Effector memory CD8-positive, alpha-beta T cell (primary cell): ENCODE measurements around the gene CCDC149.

Experiments
- ATAC-seq: fragments of 150-1000 bp; cut with Tn5 transposase; replicated peaks from 2 replicates; pipeline ENCODE4 v1.10.0; 2021; ENCODE audit warnings: mild to moderate bottlenecking, moderate library complexity
- DNase-seq, 3 experiments: peaks; one replicate each; pipeline ENCODE4 v3.0.0; 2021
- H3K27ac Mint-ChIP-seq, 2 donors: one replicate each; pipeline ENCODE4 v1.8.0; 2022; ENCODE audit warnings: mild to moderate bottlenecking in 2 of 2, mixed read lengths in 2 of 2, moderate library complexity in 2 of 2
- H3K27me3 Mint-ChIP-seq, 2 donors: one replicate each; pipeline ENCODE4 v1.8.0; 2022; ENCODE audit warnings: mixed read lengths in 2 of 2
- H3K36me3 Mint-ChIP-seq: one replicate; pipeline ENCODE4 v1.8.0; 2022; ENCODE audit warnings: mild to moderate bottlenecking, moderate library complexity, mixed read lengths; ENCODE audit not compliant: insufficient read depth
- H3K4me1 Mint-ChIP-seq, 2 donors: one replicate each; pipeline ENCODE4 v1.8.0; 2022; ENCODE audit warnings: low read depth in 2 of 2, mixed read lengths in 2 of 2
- H3K4me3 Mint-ChIP-seq, 2 donors: one replicate each; pipeline ENCODE4 v1.8.0; 2022; ENCODE audit warnings: mild to moderate bottlenecking in 2 of 2, mixed read lengths in 2 of 2, moderate library complexity in 2 of 2
- H3K9me3 Mint-ChIP-seq, 2 donors: one replicate each; pipeline ENCODE4 v1.8.0; 2022; ENCODE audit warnings: mixed read lengths in 2 of 2
- total RNA-seq, 9 experiments: gene quantifications; one replicate each; lab custom pipeline; 2026; lab: John Stamatoyannopoulos, UW

CCDC149 gene
- total RNA-seq = 0 to 0.12 (median 0) reads per million in 9 experiments

GRCh38 chr4:24912252-24913118 lies at the start of gene CCDC149:
Gene CCDC149, minus strand, starts transcription at chr4:24913042. Its CDS starts 178 bp downstream, at chr4:24912864.
- Mint-ChIP-seq H3K9me3 (peaks cover 5 to 11% of the 10 kb centered on the region in 2 donors), H3K27me3 (peaks cover 38 to 67% of the 10 kb centered on the region in 2 donors), H3K4me1 (peaks cover 0 to 1% of the 10 kb centered on the region in 2 donors), H3K27ac (no peak within 1 kb of the TSS), H3K4me3 (no peak within 1 kb of the TSS), H3K36me3 (no peaks in the 10 kb centered on the region)
- ATAC-seq (no peak), DNase-seq (no peak)

- Mint-ChIP-seq H3K9me3 (peaks cover 0 to 2% of the 10 kb centered on the region in 2 donors), H3K36me3 (no peaks in the 10 kb centered on the region), H3K4me3 (no peak overlapping the region), H3K4me1 (no peaks in the 10 kb centered on the region), H3K27me3 (peaks cover 0 to 12% of the 10 kb centered on the region in 2 donors), H3K27ac (no peak overlapping the region)
- no peak for ATAC-seq
- DNase-seq = no peak
Measured at GRCh38 chr4:24957886-24958285, 45.0 kb upstream of the CCDC149 start.

- Mint-ChIP-seq H3K4me1 (no peaks in the 10 kb centered on the region), H3K9me3 (peaks cover 0 to 4% of the 10 kb centered on the region in 2 donors), H3K4me3 (no peak overlapping the region), H3K27me3 (peaks cover 0 to 12% of the 10 kb centered on the region in 2 donors), H3K36me3 (no peaks in the 10 kb centered on the region), H3K27ac (no peak overlapping the region)
- ATAC-seq (no peak), DNase-seq (no peak)
Measured at GRCh38 chr4:24956763-24957162, 43.9 kb upstream of the CCDC149 start.

GRCh38 chr4:24956091-24956490 lies 43.2 kb upstream of the CCDC149 start:
- Mint-ChIP-seq H3K4me3 (no peak overlapping the region), H3K27me3 (peaks cover 0 to 12% of the 10 kb centered on the region in 2 donors), H3K9me3 (peaks cover 0 to 4% of the 10 kb centered on the region in 2 donors), H3K36me3 (no peaks in the 10 kb centered on the region), H3K27ac (no peak overlapping the region), H3K4me1 (no peaks in the 10 kb centered on the region)
- no peak for ATAC-seq
- no peak for DNase-seq

GRCh38 chr4:24952667-24953066 lies 39.8 kb upstream of the CCDC149 start:
- Mint-ChIP-seq H3K4me1 (no peaks in the 10 kb centered on the region), H3K9me3 (peaks cover 0 to 4% of the 10 kb centered on the region in 2 donors), H3K36me3 (no peaks in the 10 kb centered on the region), H3K27me3 (peaks cover 3 to 15% of the 10 kb centered on the region in 2 donors), H3K27ac (no peak overlapping the region), H3K4me3 (no peak overlapping the region)
- ATAC-seq (no peak), DNase-seq (no peak)

- DNase-seq (no peak), ATAC-seq (no peak)
- peaks cover 0 to 15% of the 10 kb centered on the region in 2 donors for H3K27me3 Mint-ChIP-seq
- H3K4me1 Mint-ChIP-seq = no peaks in the 10 kb centered on the region
- peaks cover 0 to 4% of the 10 kb centered on the region in 2 donors for H3K9me3 Mint-ChIP-seq
- no peak overlapping the region for H3K4me3 Mint-ChIP-seq
- no peak overlapping the region for H3K27ac Mint-ChIP-seq
- H3K36me3 Mint-ChIP-seq = no peaks in the 10 kb centered on the region
Measured at GRCh38 chr4:24949970-24950369, 37.1 kb upstream of the CCDC149 start.

GRCh38 chr4:24937917-24938281 lies 25.1 kb upstream of the CCDC149 start:
- peaks cover 16 to 29% of the 10 kb centered on the region in 2 donors for H3K9me3 Mint-ChIP-seq
- H3K4me3 Mint-ChIP-seq = no peak overlapping the region
- H3K27me3 Mint-ChIP-seq = peaks cover 13 to 17% of the 10 kb centered on the region in 2 donors
- ATAC-seq (no peak), DNase-seq (no peak)
- no peaks in the 10 kb centered on the region for H3K4me1 Mint-ChIP-seq
- no peak overlapping the region for H3K27ac Mint-ChIP-seq
- H3K36me3 Mint-ChIP-seq = no peaks in the 10 kb centered on the region

GRCh38 chr4:24937176-24937916 lies 24.5 kb upstream of the CCDC149 start:
- peaks cover 13 to 17% of the 10 kb centered on the region in 2 donors for H3K27me3 Mint-ChIP-seq
- peaks cover 16 to 29% of the 10 kb centered on the region in 2 donors for H3K9me3 Mint-ChIP-seq
- H3K27ac Mint-ChIP-seq = no peak overlapping the region
- H3K4me1 Mint-ChIP-seq = no peaks in the 10 kb centered on the region
- no peak for ATAC-seq
- H3K36me3 Mint-ChIP-seq = no peaks in the 10 kb centered on the region
- no peak overlapping the region for H3K4me3 Mint-ChIP-seq
- DNase-seq = no peak

- DNase-seq (no peak), ATAC-seq (no peak)
- peaks cover 13 to 17% of the 10 kb centered on the region in 2 donors for H3K27me3 Mint-ChIP-seq
- H3K9me3 Mint-ChIP-seq = peaks cover 15 to 29% of the 10 kb centered on the region in 2 donors
- H3K27ac Mint-ChIP-seq = no peak overlapping the region
- H3K4me1 Mint-ChIP-seq = no peaks in the 10 kb centered on the region
- no peak overlapping the region for H3K4me3 Mint-ChIP-seq
- H3K36me3 Mint-ChIP-seq = no peaks in the 10 kb centered on the region
Measured at GRCh38 chr4:24935856-24936255, 23.0 kb upstream of the CCDC149 start.

GRCh38 chr4:24934311-24934710 lies 21.5 kb upstream of the CCDC149 start:
- H3K36me3 Mint-ChIP-seq = no peaks in the 10 kb centered on the region
- H3K4me1 Mint-ChIP-seq = no peaks in the 10 kb centered on the region
- ATAC-seq (no peak), DNase-seq (no peak)
- no peak overlapping the region for H3K4me3 Mint-ChIP-seq
- H3K27me3 Mint-ChIP-seq = peaks cover 13 to 17% of the 10 kb centered on the region in 2 donors
- H3K27ac Mint-ChIP-seq = no peak overlapping the region
- peaks cover 15 to 23% of the 10 kb centered on the region in 2 donors for H3K9me3 Mint-ChIP-seq

- Mint-ChIP-seq H3K4me3 (no peak overlapping the region), H3K9me3 (peaks cover 15 to 22% of the 10 kb centered on the region in 2 donors), H3K27me3 (peaks cover 13 to 17% of the 10 kb centered on the region in 2 donors), H3K4me1 (no peaks in the 10 kb centered on the region), H3K36me3 (no peaks in the 10 kb centered on the region), H3K27ac (no peak overlapping the region)
- no peak for DNase-seq
- ATAC-seq = no peak
Measured at GRCh38 chr4:24933684-24934275, 20.9 kb upstream of the CCDC149 start.

- H3K9me3 Mint-ChIP-seq = peaks cover 10 to 15% of the 10 kb centered on the region in 2 donors
- DNase-seq = no peak
- no peaks in the 10 kb centered on the region for H3K36me3 Mint-ChIP-seq
- H3K4me1 Mint-ChIP-seq = no peaks in the 10 kb centered on the region
- ATAC-seq = no peak
- peaks cover 13 to 23% of the 10 kb centered on the region in 2 donors for H3K27me3 Mint-ChIP-seq
- no peak overlapping the region for H3K27ac Mint-ChIP-seq
- no peak overlapping the region for H3K4me3 Mint-ChIP-seq
Measured at GRCh38 chr4:24932515-24933225, 19.8 kb upstream of the CCDC149 start.

GRCh38 chr4:24930151-24930550 lies 17.3 kb upstream of the CCDC149 start:
- H3K4me1 Mint-ChIP-seq = no peaks in the 10 kb centered on the region
- no peak for ATAC-seq

More at GRCh38 chr4:24930151-24930550, 17.3 kb upstream of the CCDC149 start:
- no peak for DNase-seq
- Mint-ChIP-seq H3K4me3 (no peak overlapping the region), H3K36me3 (no peaks in the 10 kb centered on the region), H3K27me3 (peaks cover 0 to 9% of the 10 kb centered on the region in 2 donors), H3K27ac (no peak overlapping the region), H3K9me3 (peaks cover 2 to 10% of the 10 kb centered on the region in 2 donors)
